ENCODE results near the gene PRH1. TPM values are rescaled to one million over a fixed set of nuclear protein-coding genes. Genes with fewer than 3 reads are reported as not detected.

Gene PRH1
- total and polyA plus RNA-seq, 2 of the 13 experiments (the other 11 are each of a cell fraction or from before 2014, with no cell fraction given): 5.3 to 18.8 TPM

GRCh38 chr12:10891937-10892336 lies 7.9 kb upstream of the PRH1 start (continued):
- TF ChIP-seq ZNF142 (CRISPR knock-in tag; IDR thresholded peaks at IDR 0.05): no peak
- peak; percentile 84; the same call in 1 of the 2 replicates for TF ChIP-seq ZSCAN9 (CRISPR knock-in tag; IDR thresholded peaks at IDR 0.05; ENCODE audit: borderline replicate concordance)
- 0 out of 2 replicates have a peak, but pooled peaks have one; percentile 13 for TF ChIP-seq ZNF629 (CRISPR knock-in tag; conservative IDR thresholded peaks at IDR 0.05)
- TF ChIP-seq HNF4A (CRISPR knock-in tag; IDR thresholded peaks at IDR 0.05): peak; percentile 100
- TF ChIP-seq NONO (IDR thresholded peaks at IDR 0.05): no peak
- TF ChIP-seq NONO (CRISPR knock-in tag; conservative IDR thresholded peaks at IDR 0.05): peak; percentile 92
- peak; percentile 92 for TF ChIP-seq HDAC1 (CRISPR knock-in tag; IDR thresholded peaks at IDR 0.05)
- TF ChIP-seq IRX3 (CRISPR knock-in tag; IDR thresholded peaks at IDR 0.05; ENCODE audit: borderline replicate concordance, low read depth): no peak
- TF ChIP-seq ZNF614 (CRISPR knock-in tag; IDR thresholded peaks at IDR 0.05; ENCODE audit: borderline replicate concordance): peak; percentile 91
- TF ChIP-seq SNAPC2 (CRISPR knock-in tag; IDR thresholded peaks at IDR 0.05): peak; percentile 68; the same call in 1 of the 2 replicates
- TF ChIP-seq FUBP1 (CRISPR knock-in tag; IDR thresholded peaks at IDR 0.05; ENCODE audit: borderline replicate concordance): no peak
- TF ChIP-seq ZNF292 (CRISPR knock-in tag; IDR thresholded peaks at IDR 0.05; ENCODE audit: borderline replicate concordance, low read depth): peak; percentile 78; the same call in 1 of the 2 replicates
- peak; percentile 42; the same call in 1 of the 2 replicates for TF ChIP-seq JUND (CRISPR knock-in tag; IDR thresholded peaks at IDR 0.05)
- TF ChIP-seq KDM2A (CRISPR knock-in tag; IDR thresholded peaks at IDR 0.05; ENCODE audit: borderline replicate concordance, low read depth): 0 out of 2 replicates have a peak, but pooled peaks have one; percentile 42
- TF ChIP-seq KDM5A (IDR thresholded peaks at IDR 0.05; ENCODE audit: borderline replicate concordance, low read length): no peak; the same call in 1 of the 2 replicates
- TF ChIP-seq NFYB (CRISPR knock-in tag; IDR thresholded peaks at IDR 0.05): 0 out of 2 replicates have a peak, but pooled peaks have one; percentile 31
- TF ChIP-seq NFKBIZ (CRISPR knock-in tag; IDR thresholded peaks at IDR 0.05): peak; percentile 84; the same call in 1 of the 2 replicates
- peak; percentile 54; the same call in 1 of the 2 replicates for TF ChIP-seq SP140L (CRISPR knock-in tag; IDR thresholded peaks at IDR 0.05; ENCODE audit: borderline replicate concordance)
- no peak for TF ChIP-seq TBP (CRISPR knock-in tag; IDR thresholded peaks at IDR 0.05)
- TF ChIP-seq JUNB (CRISPR knock-in tag; IDR thresholded peaks at IDR 0.05; ENCODE audit: borderline replicate concordance): peak; percentile 70; the same call in 1 of the 2 replicates
- TF ChIP-seq ZNF331 (CRISPR knock-in tag; IDR thresholded peaks at IDR 0.05): peak; percentile 98
- TF ChIP-seq ZNF124 (CRISPR knock-in tag; IDR thresholded peaks at IDR 0.05): peak; percentile 93
- TF ChIP-seq CCDC6 (CRISPR knock-in tag; IDR thresholded peaks at IDR 0.05): no peak
- TF ChIP-seq NR1H2 (CRISPR knock-in tag; IDR thresholded peaks at IDR 0.05; ENCODE audit: borderline replicate concordance, low read depth): no peak
- no peak for TF ChIP-seq MTF1 (CRISPR knock-in tag; IDR thresholded peaks at IDR 0.05)
